Astrocyte of the spinal cord (primary cell): ENCODE data around the gene TRPM3.
"Not testable (repeated sequence)": the region's sequence is repeated elsewhere in the genome, so short reads cannot be mapped to it uniquely, and the experiment has no call there.

Experiments used
- DNase-seq: peaks from one replicate; pipeline ENCODE4 v3.0.0; 2011; ENCODE audit warnings: low read depth, low spot score
- H3K4me3 ChIP-seq: 2 replicates; pipeline ENCODE4 v1.5.1; 2011; ENCODE audit warnings: low read depth, mild to moderate bottlenecking, low read length, moderate library complexity
- CTCF ChIP-seq: IDR thresholded peaks from 2 replicates; pipeline ENCODE4 v1.5.1; 2012; ENCODE audit warnings: low read depth, mild to moderate bottlenecking, low read length, inconsistent platforms
- in situ Hi-C: cut with HindIII; loops from 2 replicates; pipeline ENCODE4 v1.10.0; 2017; ENCODE audit warnings: low sequenced_read_pairs

The TRPM3 gene

GRCh38 chr9:70746316-70746715 lies 375.1 kb downstream of the TRPM3 start:
- in situ Hi-C loops: no loop called here

GRCh38 chr9:70724794-70725193 lies 396.6 kb downstream of the TRPM3 start:
- H3K4me3 ChIP-seq, DNase-seq, in situ Hi-C loops: not testable (repeated sequence)

More at GRCh38 chr9:70746316-70746715, 375.1 kb downstream of the TRPM3 start:
- no peak for DNase-seq
- no peak overlapping the region for H3K4me3 ChIP-seq
- no peak for TF ChIP-seq CTCF

- DNase-seq, in situ Hi-C loops, H3K4me3 ChIP-seq: not testable (repeated sequence)
These were observed 397.4 kb downstream of the TRPM3 start for GRCh38 chr9:70724025-70724424.

- in situ Hi-C loops, DNase-seq, H3K4me3 ChIP-seq: not testable (repeated sequence)
These were observed 414.6 kb downstream of the TRPM3 start for GRCh38 chr9:70706797-70707196.

GRCh38 chr9:70701163-70701562 lies 420.3 kb downstream of the TRPM3 start:
- in situ Hi-C loops: no loop called here
- H3K4me3 ChIP-seq: no peak overlapping the region
- TF ChIP-seq CTCF: no peak
- DNase-seq: no peak

- no peak for DNase-seq
- H3K4me3 ChIP-seq: no peak overlapping the region
- no peak for TF ChIP-seq CTCF
- in situ Hi-C loops: no loop called here
These were observed 424.6 kb downstream of the TRPM3 start for GRCh38 chr9:70696694-70697335.

- no peak for DNase-seq
- in situ Hi-C loops: no loop called here
- H3K4me3 ChIP-seq: no peak overlapping the region
- TF ChIP-seq CTCF: no peak
These were observed 426.7 kb downstream of the TRPM3 start for GRCh38 chr9:70694758-70695157.

GRCh38 chr9:70693186-70693585 lies 428.2 kb downstream of the TRPM3 start:
- TF ChIP-seq CTCF: no peak
- no peak for DNase-seq
- in situ Hi-C loops: no loop called here
- no peak overlapping the region for H3K4me3 ChIP-seq
